Fibroblast of villous mesenchyme (primary cell): ENCODE measurements around the gene KRT1. TPM values are rescaled to one million over a fixed set of nuclear protein-coding genes. Genes with fewer than 3 reads are reported as not detected.

ENCODE experiments used
- DNase-seq: peaks from one replicate; pipeline ENCODE4 v3.0.0-alpha.2; 2010; ENCODE audit warnings: low read depth
- H3K4me3 ChIP-seq: 2 replicates; pipeline ENCODE4 v1.5.1; 2011; ENCODE audit warnings: low read depth, mild to moderate bottlenecking, low read length
- total RNA-seq: library from RNA; depleted of rRNA; stranded (reverse); fragments of >200 nt; gene quantifications from 2 replicates; pipeline ENCODE4 v1.2.3, GENCODE V29; 2012
- TF ChIP-seq, protein P1 (sequence below): IDR thresholded peaks from 2 replicates; pipeline ENCODE4 v1.5.1; 2012; ENCODE audit warnings: low read depth, mild to moderate bottlenecking, low read length; ENCODE audit not compliant: insufficient read depth

The KRT1 gene
- total RNA-seq, 1 donor: not detected

- H3K4me3 ChIP-seq: no peak overlapping the region
- TF ChIP-seq, protein P1, sequence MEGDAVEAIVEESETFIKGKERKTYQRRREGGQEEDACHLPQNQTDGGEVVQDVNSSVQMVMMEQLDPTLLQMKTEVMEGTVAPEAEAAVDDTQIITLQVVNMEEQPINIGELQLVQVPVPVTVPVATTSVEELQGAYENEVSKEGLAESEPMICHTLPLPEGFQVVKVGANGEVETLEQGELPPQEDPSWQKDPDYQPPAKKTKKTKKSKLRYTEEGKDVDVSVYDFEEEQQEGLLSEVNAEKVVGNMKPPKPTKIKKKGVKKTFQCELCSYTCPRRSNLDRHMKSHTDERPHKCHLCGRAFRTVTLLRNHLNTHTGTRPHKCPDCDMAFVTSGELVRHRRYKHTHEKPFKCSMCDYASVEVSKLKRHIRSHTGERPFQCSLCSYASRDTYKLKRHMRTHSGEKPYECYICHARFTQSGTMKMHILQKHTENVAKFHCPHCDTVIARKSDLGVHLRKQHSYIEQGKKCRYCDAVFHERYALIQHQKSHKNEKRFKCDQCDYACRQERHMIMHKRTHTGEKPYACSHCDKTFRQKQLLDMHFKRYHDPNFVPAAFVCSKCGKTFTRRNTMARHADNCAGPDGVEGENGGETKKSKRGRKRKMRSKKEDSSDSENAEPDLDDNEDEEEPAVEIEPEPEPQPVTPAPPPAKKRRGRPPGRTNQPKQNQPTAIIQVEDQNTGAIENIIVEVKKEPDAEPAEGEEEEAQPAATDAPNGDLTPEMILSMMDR: no peak
- DNase-seq: no peak
Observed at GRCh38 chr12:52693261-52693660, 13.1 kb upstream of the KRT1 start.

- no peak for DNase-seq
- TF ChIP-seq, protein P1: no peak
- no peak overlapping the region for H3K4me3 ChIP-seq
Observed at GRCh38 chr12:52692254-52692653, 12.0 kb upstream of the KRT1 start.

GRCh38 chr12:52691841-52692150 lies 11.6 kb upstream of the KRT1 start:
- TF ChIP-seq, protein P1: no peak
- DNase-seq: no peak
- H3K4me3 ChIP-seq: no peak overlapping the region

GRCh38 chr12:52691076-52691840 lies 11.1 kb upstream of the KRT1 start:
- TF ChIP-seq, protein P1: no peak
- no peak for DNase-seq
- H3K4me3 ChIP-seq: no peak overlapping the region

GRCh38 chr12:52690351-52691075 lies 10.3 kb upstream of the KRT1 start:
- no peak for DNase-seq
- TF ChIP-seq, protein P1: no peak

DNA sequence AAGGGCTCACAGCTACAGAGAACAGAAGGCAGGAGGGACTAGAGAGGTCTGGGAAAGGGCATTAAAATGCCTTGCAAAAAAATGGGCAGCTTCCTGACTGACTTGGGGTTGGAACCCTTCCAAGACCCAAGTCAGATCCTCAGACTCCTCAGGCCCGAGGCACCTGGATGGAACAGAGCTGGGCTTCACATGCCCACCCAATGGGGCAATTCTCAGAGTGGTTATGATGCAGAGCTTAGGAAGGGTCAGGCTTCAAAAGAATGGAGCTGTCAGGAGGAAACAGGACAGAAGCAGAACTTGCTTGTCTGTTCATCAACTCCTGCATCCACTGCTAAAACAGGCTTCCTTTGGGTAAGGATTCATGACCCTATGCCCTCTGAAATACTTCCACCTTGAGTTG lies 9.7 kb upstream of the KRT1 start:
- TF ChIP-seq, protein P1: no peak
- no peak for DNase-seq
- no peak overlapping the region for H3K4me3 ChIP-seq

More at GRCh38 chr12:52690351-52691075, 10.3 kb upstream of the KRT1 start:
- H3K4me3 ChIP-seq: no peak overlapping the region
